K562 (cell line): ENCODE measurements around the gene NUCB2. TPM values are rescaled to one million over a fixed set of nuclear protein-coding genes. Genes with fewer than 3 reads are reported as not detected.

Source experiments
- CBFA2T3 ChIP-seq: fragments of 450-650 bp; IDR thresholded peaks from 2 replicates; pipeline ENCODE4 v1.6.1; 2017
- CBX1 ChIP-seq: sonication (generic); IDR thresholded peaks from 2 replicates; pipeline ENCODE4 v1.6.1; 2016; ENCODE audit warnings: antibody characterized with exemption, low read depth, mild to moderate bottlenecking
- CBX3 ChIP-seq, 2 experiments: IDR thresholded peaks; 1 replicate in 1 of 2; 2 replicates in 1 of 2; pipeline ENCODE4 v1.6.1; 2012; ENCODE audit warnings: inconsistent platforms in 2 of 2, low read length in 2 of 2, borderline replicate concordance in 1 of 2, control low read depth in 1 of 2
- CBX5 ChIP-seq: IDR thresholded peaks from 2 replicates; pipeline ENCODE4 v1.6.1; 2014; ENCODE audit warnings: low read depth, borderline replicate concordance
- CHAMP1 ChIP-seq: fragments of 450-650 bp; IDR thresholded peaks from 2 replicates; pipeline ENCODE4 v1.6.1; 2016; ENCODE audit warnings: mild to moderate bottlenecking
- ETV6 ChIP-seq, 3 experiments: fragments of 150-350 bp in 1 of 3; sonication (generic) in 1 of 3; formaldehyde crosslinking in 1 of 3; IDR thresholded peaks; 2 replicates each; pipeline versions ENCODE4 v1.6.1 to v1.8.0; 2014 to 2022; ENCODE audit warnings: borderline replicate concordance in 2 of 3, low read depth in 2 of 3, antibody characterized with exemption in 1 of 3, low read length in 1 of 3, mild to moderate bottlenecking in 1 of 3, missing genetic modification reagents in 1 of 3
- HMBOX1 ChIP-seq: sonication (generic); IDR thresholded peaks from 2 replicates; pipeline ENCODE4 v1.6.1; 2016
- NFE2L1 ChIP-seq: fragments of 450-650 bp; IDR thresholded peaks from 2 replicates; pipeline ENCODE4 v1.6.1; 2016; ENCODE audit warnings: missing genetic modification characterization, low read depth, mild to moderate bottlenecking, missing compliant biosample characterization, moderate library complexity, borderline replicate concordance
- NFIC ChIP-seq: fragments of 450-650 bp; IDR thresholded peaks from 2 replicates; pipeline ENCODE4 v1.6.1; 2017; ENCODE audit warnings: mild to moderate bottlenecking, inconsistent platforms
- POLR3G ChIP-seq: IDR thresholded peaks from 2 replicates; pipeline ENCODE4 v1.6.1; 2011; ENCODE audit not compliant: insufficient read length, insufficient replicate concordance; ENCODE audit errors: extremely low read depth
- PTTG1 ChIP-seq: fragments of 450-650 bp; IDR thresholded peaks from 2 replicates; pipeline ENCODE4 v1.6.1; 2016; ENCODE audit warnings: low read depth, mild to moderate bottlenecking, missing genetic modification characterization, missing compliant biosample characterization
- ZNF24 ChIP-seq: fragments of 450-650 bp; IDR thresholded peaks from 2 replicates; pipeline ENCODE4 v1.6.1; 2016
- ZNF609 ChIP-seq: sonication (generic); formaldehyde crosslinking; IDR thresholded peaks from 2 replicates; pipeline ENCODE4 v1.8.1; 2023; ENCODE audit warnings: missing genetic modification reagents, mild to moderate bottlenecking, borderline replicate concordance
- polyA plus RNA-seq, 8 experiments: library from polyadenylated mRNA; depleted of rRNA in 4 of 8; stranded (reverse) in 5 of 8; unstranded in 3 of 8; fragments of >200 nt; fragmentation: Nextera tagmentation in 2 of 8; fragmentation: Illumina TruSeq in 1 of 8; extraction: Ambion mirVana in 2 of 8; extraction: Trizol in 1 of 8; gene quantifications; 2 replicates each; pipeline versions ENCODE4 v1.2.1 to v1.2.3, GENCODE V29; 2011 to 2014; ENCODE audit warnings: inconsistent platforms in 1 of 8, missing spikeins in 1 of 8
- total RNA-seq, 7 experiments: library from RNA; depleted of rRNA in 6 of 7; stranded (reverse); fragments of >200 nt in 6 of 7; fragmentation: Illumina TruSeq in 2 of 7; extraction: Trizol in 2 of 7; gene quantifications; 2 replicates each; pipeline versions ENCODE4 v1.2.1 to v1.2.3, GENCODE V29; 2011 to 2021; ENCODE audit warnings: low replicate concordance in 1 of 7

NUCB2 gene
- total and polyA plus RNA-seq, 9 of the 15 experiments (the other 6 are each of a cell fraction or from before 2014, with no cell fraction given) = 54.0 to 108 (median 84.6) TPM

GRCh38 chr11:17258670-17259069, 17.9 kb upstream of the NUCB2 start (continued):
- TF ChIP-seq CHAMP1 (0 out of 2 replicates have a peak, but pooled peaks have one; percentile 46), CBX5 (no peak), CBX3 (IDR thresholded peaks at IDR 0.05; ENCODE audit: borderline replicate concordance in 1 of 2, low read length in 2 of 2) (no peak), ZNF24 (0 out of 2 replicates have a peak, but pooled peaks have one; percentile 6), NFE2L1 (tag) (no peak), CBFA2T3 (peak; percentile 76), HMBOX1 (peak; percentile 83), CBX1 (no peak), NFIC (0 out of 2 replicates have a peak, but pooled peaks have one; percentile 9), PTTG1 (no peak), ETV6 (IDR thresholded peaks at IDR 0.05; ENCODE audit: borderline replicate concordance in 1 of 2, low read depth in 2 of 2, low read length in 1 of 2) (no peak), ETV6 (CRISPR knock-in tag; IDR thresholded peaks at IDR 0.05; ENCODE audit: borderline replicate concordance) (no peak), POLR3G (no peak), ZNF609 (CRISPR knock-in tag) (no peak)
